ENCODE data around the gene TFF1. TPM values are rescaled to one million over a fixed set of nuclear protein-coding genes. Genes with fewer than 3 reads are reported as not detected.

TFF1 gene
- total RNA-seq, 1 experiment from 2014 or later: 2.2 TPM

- no peaks in the 10 kb centered on the region for H4K20me1 ChIP-seq (ENCODE audit: insufficient read depth)
- no peaks in the 10 kb centered on the region for H3K27me3 ChIP-seq (ENCODE audit: insufficient read depth, low read depth)
- H2AFZ ChIP-seq: no peak overlapping the region
- H3K9me2 ChIP-seq (ENCODE audit: insufficient read depth): no peaks in the 10 kb centered on the region
- TF ChIP-seq CTCF (conservative IDR thresholded peaks at IDR 0.05) (no peak), EZH2 (IDR thresholded peaks at IDR 0.05; ENCODE audit: low read depth) (no peak)
- no peaks in the 10 kb centered on the region for H3K9me3 ChIP-seq (ENCODE audit: insufficient read depth, low read depth)
- no peak overlapping the region for H3K27ac ChIP-seq
- CTCF ChIA-PET: no interaction called here
- H3K79me2 ChIP-seq (ENCODE audit: low read depth): no peaks in the 10 kb centered on the region
- H3K4me3 ChIP-seq: no peak overlapping the region
- POLR2A ChIA-PET (ENCODE audit: unreplicated experiment): no interaction called here
- peaks cover 7% of the 10 kb centered on the region; the same call in 1 of the 2 replicates for H3K4me1 ChIP-seq (replicated peaks; ENCODE audit: insufficient read depth)
- BruUV-seq (replicated peaks): no TSS peak
- no peaks in the 10 kb centered on the region for H3K36me3 ChIP-seq (ENCODE audit: low read depth)
- H3F3A ChIP-seq (ENCODE audit: insufficient read depth, low read depth): no peaks in the 10 kb centered on the region
- intact Hi-C loops (cut with micrococcal nuclease; ENCODE audit: unreplicated experiment): loop anchor here (5.0 to 10.0 kb wide), 2 partner anchors 47 to 130 kb away; partner anchors contain the start of gene SLC37A1
- H3K4me2 ChIP-seq: no peak overlapping the region
- no peak for DNase-seq
Observed at GRCh38 chr21:42384156-42384945, 18.0 kb upstream of the TFF1 start.

DNA sequence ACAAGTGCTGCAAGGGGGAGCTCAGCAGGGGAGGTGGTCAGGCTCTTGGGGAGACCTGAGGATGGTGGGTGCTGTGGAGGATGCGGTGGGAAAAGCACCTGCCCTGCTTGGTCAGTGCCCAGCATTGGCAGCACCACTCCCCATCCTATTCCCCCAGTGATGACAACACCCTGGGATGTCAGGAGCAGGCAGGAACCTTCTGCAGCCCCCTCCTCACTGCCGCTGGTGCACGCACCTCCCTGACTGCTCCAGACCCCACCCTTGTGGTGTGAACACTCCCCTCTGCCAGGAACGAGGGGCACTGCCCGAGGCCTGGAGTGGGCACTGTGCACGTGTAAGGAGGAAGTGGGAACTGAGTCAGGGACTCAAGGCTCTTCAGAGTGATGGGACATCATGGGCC, 17.0 kb upstream of the TFF1 start:
- Histone ChIP-seq H3K36me3 (ENCODE audit: low read depth) (no peaks in the 10 kb centered on the region), H3K27me3 (ENCODE audit: insufficient read depth, low read depth) (no peaks in the 10 kb centered on the region), H3K4me3 (no peak overlapping the region), H3K79me2 (ENCODE audit: low read depth) (no peaks in the 10 kb centered on the region), H3K4me1 (replicated peaks; ENCODE audit: insufficient read depth) (no peaks in the 10 kb centered on the region), H3F3A (ENCODE audit: insufficient read depth, low read depth) (no peaks in the 10 kb centered on the region), H3K9me3 (ENCODE audit: insufficient read depth, low read depth) (no peaks in the 10 kb centered on the region), H4K20me1 (ENCODE audit: insufficient read depth) (no peaks in the 10 kb centered on the region), H2AFZ (no peak overlapping the region), H3K4me2 (no peak overlapping the region), H3K9me2 (ENCODE audit: insufficient read depth) (no peaks in the 10 kb centered on the region), H3K27ac (no peak overlapping the region)
- no peak for TF ChIP-seq CTCF (conservative IDR thresholded peaks at IDR 0.05)
- no peak for TF ChIP-seq EZH2 (IDR thresholded peaks at IDR 0.05; ENCODE audit: low read depth)
- intact Hi-C loops (cut with micrococcal nuclease; ENCODE audit: unreplicated experiment): loop anchor here (5.0 to 10.0 kb wide), 2 partner anchors 46 to 131 kb away; partner anchors contain the start of gene SLC37A1
- BruUV-seq (replicated peaks): no TSS peak
- DNase-seq: no peak
- POLR2A ChIA-PET (ENCODE audit: unreplicated experiment): no interaction called here
- CTCF ChIA-PET: no interaction called here

DNA sequence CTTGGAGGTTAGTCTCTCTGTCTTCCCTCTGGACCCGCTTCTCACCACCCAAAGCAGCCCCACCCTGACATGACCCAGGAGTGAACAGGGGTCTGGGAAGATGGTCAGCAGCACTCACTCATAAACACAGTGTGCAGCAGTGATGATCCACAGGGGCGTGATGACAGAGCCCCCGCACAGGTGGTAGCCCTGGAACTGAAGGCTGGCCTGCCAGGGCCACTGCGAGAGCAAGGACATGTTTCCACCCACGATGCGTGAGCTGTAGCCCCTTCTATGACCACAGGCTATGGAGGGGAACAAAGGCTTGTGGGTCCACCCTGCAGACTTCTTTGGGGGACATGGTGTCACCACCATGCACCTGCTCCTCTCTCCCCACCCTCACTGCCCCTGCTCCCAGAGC, 16.6 kb upstream of the TFF1 start:
- no peak overlapping the region for H3K27ac ChIP-seq
- H3K4me3 ChIP-seq: no peak overlapping the region
- no peaks in the 10 kb centered on the region for H3K36me3 ChIP-seq (ENCODE audit: low read depth)
- TF ChIP-seq EZH2 (IDR thresholded peaks at IDR 0.05; ENCODE audit: low read depth): no peak
- TF ChIP-seq CTCF (conservative IDR thresholded peaks at IDR 0.05): no peak
- no peaks in the 10 kb centered on the region for H3K9me3 ChIP-seq (ENCODE audit: insufficient read depth, low read depth)
- H3K27me3 ChIP-seq (ENCODE audit: insufficient read depth, low read depth): no peaks in the 10 kb centered on the region
- H3K4me1 ChIP-seq (replicated peaks; ENCODE audit: insufficient read depth): no peaks in the 10 kb centered on the region
- H3F3A ChIP-seq (ENCODE audit: insufficient read depth, low read depth): no peaks in the 10 kb centered on the region
- no peak overlapping the region for H3K4me2 ChIP-seq
- no peaks in the 10 kb centered on the region for H4K20me1 ChIP-seq (ENCODE audit: insufficient read depth)
- no peaks in the 10 kb centered on the region for H3K9me2 ChIP-seq (ENCODE audit: insufficient read depth)
- H2AFZ ChIP-seq: no peak overlapping the region
- intact Hi-C loops (cut with micrococcal nuclease; ENCODE audit: unreplicated experiment): loop anchor here (5.0 to 10.0 kb wide), 2 partner anchors 46 to 132 kb away; partner anchors contain the start of gene SLC37A1
- no TSS peak for BruUV-seq (replicated peaks)
- no peaks in the 10 kb centered on the region for H3K79me2 ChIP-seq (ENCODE audit: low read depth)
- DNase-seq: no peak
- ChIA-PET CTCF (no interaction called here), POLR2A (ENCODE audit: unreplicated experiment) (no interaction called here)
